ENCODE data around the gene RGS9. TPM values are rescaled to one million over a fixed set of nuclear protein-coding genes. Genes with fewer than 3 reads are reported as not detected.

Gene RGS9
- total RNA-seq, 4 donors from 2014 or later = 22.4 to 58.6 (median 32.2) TPM

DNA sequence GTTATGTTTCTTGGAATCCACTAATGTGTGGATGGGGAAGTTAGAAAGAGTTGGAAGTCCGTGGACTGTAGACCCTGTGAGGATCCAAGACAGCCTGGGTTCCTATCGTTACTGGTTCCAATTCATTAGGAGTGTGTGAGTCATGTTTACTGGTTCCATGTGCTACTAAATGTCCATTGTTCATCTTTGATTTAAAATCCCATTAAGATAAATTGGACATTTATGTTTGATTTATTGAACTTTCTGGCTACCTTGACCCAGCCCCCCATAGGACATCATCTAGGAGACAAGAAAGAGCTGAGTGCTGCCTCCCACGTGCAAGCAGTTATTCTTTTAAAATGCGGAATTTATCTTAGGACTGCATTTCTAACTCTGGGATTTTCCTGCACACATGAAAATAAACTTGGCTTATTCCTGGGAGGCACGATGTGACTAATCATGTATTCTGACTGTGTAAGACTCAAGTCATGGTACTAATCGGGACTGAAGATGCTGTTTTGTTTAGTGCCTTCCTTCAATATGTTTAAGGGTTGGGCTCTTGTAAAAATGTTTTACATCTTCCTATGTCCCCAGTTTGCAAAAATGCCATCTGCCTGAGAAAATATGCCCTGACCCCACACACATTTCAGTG lies 53.4 kb downstream of the RGS9 start:
- WGBS = 82% methylated on average over 6 of the region's 6 CpGs
- DNase-seq (ENCODE audit: extremely low spot score) = no peak
- H3K27me3 ChIP-seq = no peaks in the 10 kb centered on the region
- no peak overlapping the region for H3K4me3 ChIP-seq
- no peak overlapping the region for H3K27ac ChIP-seq (replicated peaks in 1 of 4)
- TF ChIP-seq CTCF (IDR thresholded peaks at IDR 0.05) (no peak), POLR2A (IDR thresholded peaks at IDR 0.05; ENCODE audit: low read depth) (no peak), EP300 (IDR thresholded peaks at IDR 0.05) (no peak), POLR2AphosphoS5 (IDR thresholded peaks at IDR 0.05) (no peak)
- H3K4me1 ChIP-seq = peaks cover 0 to 4% (median 3%) of the 10 kb centered on the region in 4 donors
- H3K9me3 ChIP-seq = no peaks in the 10 kb centered on the region
- intact Hi-C loops (cut with DNase I) = loop anchor here (10.0 kb wide), 1 partner anchor 226 kb away; no protein-coding TSS in a partner anchor
- peaks cover 0 to 28% (median 0%) of the 10 kb centered on the region in 4 donors for H3K36me3 ChIP-seq

DNA sequence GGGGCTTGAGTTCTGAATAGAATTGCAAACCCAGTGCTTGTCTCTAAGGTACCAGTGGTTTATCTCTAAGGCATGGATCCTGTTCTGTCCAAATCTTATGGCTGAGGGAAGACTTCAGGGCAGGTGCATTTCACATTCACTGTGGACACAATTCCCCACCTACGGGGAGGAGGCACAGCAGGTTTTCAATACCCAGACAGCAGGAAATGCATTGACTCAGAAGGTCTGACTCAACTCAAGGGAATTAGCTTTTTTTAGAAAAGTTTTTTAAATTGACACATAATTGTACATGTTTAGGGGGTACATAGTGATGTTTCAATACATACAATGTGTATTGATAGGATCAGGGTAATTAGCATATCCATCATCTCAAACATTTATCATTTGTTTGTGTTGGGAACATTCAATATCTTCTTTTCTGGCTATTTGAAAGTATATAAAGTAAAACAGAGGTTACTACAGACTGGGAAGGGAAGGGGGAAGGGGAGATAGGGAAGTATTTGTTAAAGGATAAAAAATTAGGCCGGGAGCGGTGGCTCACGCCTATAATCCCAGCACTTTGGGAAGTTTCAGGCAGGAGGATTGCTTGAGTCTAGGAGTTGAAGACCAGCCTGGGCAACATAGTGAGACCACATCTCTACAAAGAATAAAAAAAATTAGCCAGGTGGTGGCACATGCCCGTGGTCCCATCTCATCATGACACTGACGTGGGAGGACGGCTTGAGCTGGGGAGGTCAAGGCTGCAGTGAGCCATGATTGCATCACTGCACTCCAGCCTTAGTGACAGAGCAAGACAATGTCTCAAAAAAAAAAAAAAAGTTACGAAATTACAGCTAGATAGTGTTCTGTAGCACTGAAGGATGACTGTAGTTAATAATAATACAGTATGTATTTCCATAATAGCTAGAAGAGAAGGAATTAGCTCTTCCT lies 54.9 kb downstream of the RGS9 start:
- Histone ChIP-seq H3K36me3 (peaks cover 0 to 35% (median 0%) of the 10 kb centered on the region in 4 donors), H3K4me3 (no peak overlapping the region), H3K4me1 (no peaks in the 10 kb centered on the region), H3K27ac (replicated peaks in 1 of 4) (no peak overlapping the region), H3K27me3 (no peaks in the 10 kb centered on the region), H3K9me3 (no peaks in the 10 kb centered on the region)
- TF ChIP-seq POLR2AphosphoS5 (IDR thresholded peaks at IDR 0.05) (no peak), EP300 (IDR thresholded peaks at IDR 0.05) (no peak), POLR2A (IDR thresholded peaks at IDR 0.05; ENCODE audit: low read depth) (no peak), CTCF (IDR thresholded peaks at IDR 0.05) (no peak)
- DNase-seq (ENCODE audit: extremely low spot score) = no peak
- intact Hi-C loops (cut with DNase I) = loop anchor here (10.0 kb wide), 1 partner anchor 227 kb away; no protein-coding TSS in a partner anchor
- 89% methylated on average over 8 of the region's 8 CpGs for WGBS

DNA sequence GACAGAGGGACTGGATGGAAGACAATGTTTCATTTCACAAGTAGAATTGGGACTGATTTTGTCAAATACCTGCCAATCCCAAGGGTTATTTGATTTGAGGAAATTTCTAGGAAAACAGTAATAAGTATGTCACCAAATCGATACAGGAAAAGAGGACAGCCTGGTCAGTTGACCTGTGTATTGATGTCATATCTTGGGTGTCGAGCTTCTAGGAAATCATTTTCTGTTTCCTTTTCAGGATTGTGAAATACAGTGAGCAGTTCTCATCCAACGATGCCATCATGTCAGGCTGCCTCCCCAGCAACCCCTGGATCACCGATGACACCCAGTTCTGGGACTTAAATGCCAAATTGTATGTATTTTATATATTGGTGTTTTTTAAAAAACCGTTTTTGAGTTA lies 56.1 kb downstream of the RGS9 start:
- no peak overlapping the region for H3K4me3 ChIP-seq
- H3K27me3 ChIP-seq = no peaks in the 10 kb centered on the region
- no peaks in the 10 kb centered on the region for H3K9me3 ChIP-seq
- intact Hi-C loops (cut with DNase I) = loop anchor here (10.0 kb wide), 1 partner anchor 229 kb away; no protein-coding TSS in a partner anchor
- H3K4me1 ChIP-seq = peaks cover 0 to under 1% (median 0%) of the 10 kb centered on the region in 4 donors
- peaks cover 0 to 41% (median 0%) of the 10 kb centered on the region in 4 donors for H3K36me3 ChIP-seq
- no peak for TF ChIP-seq CTCF (IDR thresholded peaks at IDR 0.05)
- TF ChIP-seq EP300 (IDR thresholded peaks at IDR 0.05) = no peak
- no peak for TF ChIP-seq POLR2A (IDR thresholded peaks at IDR 0.05; ENCODE audit: low read depth)
- no peak for TF ChIP-seq POLR2AphosphoS5 (IDR thresholded peaks at IDR 0.05)
- WGBS = 72% methylated on average over 5 of the region's 5 CpGs
- no peak for DNase-seq (ENCODE audit: extremely low spot score)
- H3K27ac ChIP-seq (replicated peaks in 1 of 4) = no peak overlapping the region

DNA sequence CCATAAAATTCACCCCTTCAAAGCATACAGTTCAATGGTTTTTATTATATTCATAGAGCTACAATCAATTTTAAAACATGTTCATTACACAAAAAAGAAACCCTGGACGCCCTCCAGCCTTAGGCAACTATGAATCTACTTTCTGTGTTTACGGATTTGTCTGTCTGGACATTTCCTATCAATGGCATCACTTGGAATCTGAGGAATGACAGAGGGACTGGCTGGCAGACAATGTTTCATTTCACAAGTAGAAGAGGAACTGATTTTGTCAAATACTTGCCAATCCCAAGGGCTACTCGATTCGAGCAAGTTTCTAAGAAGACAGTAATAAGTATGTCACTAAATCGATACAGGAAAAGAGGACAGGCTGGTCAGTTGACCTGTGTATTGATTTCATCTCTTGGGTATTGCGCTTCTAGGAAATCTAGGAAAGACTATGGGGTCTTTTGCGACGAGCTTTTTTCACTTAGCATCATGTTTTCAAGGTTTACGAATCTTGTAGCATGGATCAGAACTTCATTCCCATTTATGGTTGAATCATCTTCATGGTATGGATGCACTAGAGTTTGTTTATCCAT lies 56.6 kb downstream of the RGS9 start:
- no peak for DNase-seq (ENCODE audit: extremely low spot score)

More for the DNA sequence above, 56.6 kb downstream of the RGS9 start:
- Histone ChIP-seq H3K27ac (replicated peaks in 1 of 4) (no peak overlapping the region), H3K36me3 (peaks cover 0 to 41% (median 0%) of the 10 kb centered on the region in 4 donors), H3K9me3 (no peaks in the 10 kb centered on the region), H3K4me3 (no peak overlapping the region), H3K4me1 (peaks cover 0 to 5% (median 2%) of the 10 kb centered on the region in 4 donors), H3K27me3 (no peaks in the 10 kb centered on the region)
- no peak for TF ChIP-seq POLR2A (IDR thresholded peaks at IDR 0.05; ENCODE audit: low read depth)
- 86% methylated on average over 9 of the region's 9 CpGs for WGBS
- intact Hi-C loops (cut with DNase I) = loop anchor here (10.0 kb wide), 1 partner anchor 229 kb away; no protein-coding TSS in a partner anchor

All from esophagus muscularis mucosa (tissue), 4 donors.